Measurements from ENCODE around the gene OR2J3. TPM values are rescaled to one million over a fixed set of nuclear protein-coding genes. Genes with fewer than 3 reads are reported as not detected.

OR2J3 gene
- polyA plus RNA-seq, 1 of the 3 experiments (the other 2 are of a cell fraction): not detected

- Histone ChIP-seq H3K9ac (no peak overlapping the region), H3K79me2 (ENCODE audit: insufficient read depth) (no peaks in the 10 kb centered on the region), H3K27me3 (ENCODE audit: insufficient read depth) (no peaks in the 10 kb centered on the region), H3K27ac (ENCODE audit: low read depth in 2 of 2, low read length in 1 of 2) (no peak overlapping the region), H3K9me3 (no peaks in the 10 kb centered on the region), H3K9me2 (no peaks in the 10 kb centered on the region), H2AFZ (ENCODE audit: low read depth) (no peak overlapping the region), H3K36me3 (replicated peaks in 1 of 2; ENCODE audit: control insufficient read depth in 1 of 2, insufficient read depth in 2 of 2, low read length in 1 of 2) (no peaks in the 10 kb centered on the region), H3K4me2 (no peak overlapping the region), H3K4me3 (ENCODE audit: low read depth in 2 of 2, low read length in 1 of 2) (peak overlapping the region in 1 of 2 experiments; percentile 48; a peak in 1 of 4 replicates), H4K20me1 (ENCODE audit: insufficient read depth) (no peaks in the 10 kb centered on the region), H3K4me1 (ENCODE audit: control insufficient read depth in 1 of 2, insufficient read depth in 2 of 2, low read depth in 1 of 2, low read length in 1 of 2) (no peaks in the 10 kb centered on the region), H3F3A (replicated peaks; ENCODE audit: insufficient read depth) (no peaks in the 10 kb centered on the region)
- ChIA-PET POLR2A (no interaction called here), CTCF (interaction anchor here (0.6 to 1.3 kb wide), 6 partner anchors 13 to 517 kb away, joined by 3 to 4 read pairs (median 3); no protein-coding TSS in a partner anchor)
- peak; percentile 44 for DNase-seq
- 5% methylated on average over 9 of the region's 9 CpGs for WGBS (ENCODE audit: low lambda C conversion rate)
- TF ChIP-seq MAX (IDR thresholded peaks at IDR 0.05; ENCODE audit: low read depth) (no peak), NFIC (IDR thresholded peaks at IDR 0.05; ENCODE audit: borderline replicate concordance) (no peak), FOXJ3 (CRISPR knock-in tag; IDR thresholded peaks at IDR 0.05) (no peak), REST (IDR thresholded peaks at IDR 0.05; ENCODE audit: low read depth, low read length) (no peak), CTCF (IDR thresholded peaks at IDR 0.05) (peak; percentile 65), USF1 (IDR thresholded peaks at IDR 0.05; ENCODE audit: borderline replicate concordance, low read depth) (no peak), FOXM1 (IDR thresholded peaks at IDR 0.05; ENCODE audit: low read depth) (no peak), GABPA (IDR thresholded peaks at IDR 0.05; ENCODE audit: low read depth) (no peak), USF2 (IDR thresholded peaks at IDR 0.05; ENCODE audit: borderline replicate concordance, low read depth, low read length) (no peak), ELF1 (IDR thresholded peaks at IDR 0.05) (no peak), IRF3 (IDR thresholded peaks at IDR 0.05; ENCODE audit: low read depth, low read length) (no peak), SIN3A (IDR thresholded peaks at IDR 0.05; ENCODE audit: borderline replicate concordance, low read depth, low read length) (no peak), SMC3 (IDR thresholded peaks at IDR 0.05; ENCODE audit: low read depth, low read length) (0 out of 2 replicates have a peak, but pooled peaks have one; percentile 10), GATA2 (CRISPR knock-in tag; IDR thresholded peaks at IDR 0.05) (no peak), PBX3 (IDR thresholded peaks at IDR 0.05) (no peak), MEF2A (IDR thresholded peaks at IDR 0.05; ENCODE audit: borderline replicate concordance, low read depth) (no peak), RCOR1 (IDR thresholded peaks at IDR 0.05; ENCODE audit: low read length) (no peak), RAD21 (IDR thresholded peaks at IDR 0.05; ENCODE audit: low read length) (no peak)
Observed at GRCh38 chr6:29071831-29072723, 35.8 kb upstream of the OR2J3 start.

Data from SK-N-SH (cell line).